Measurements from ENCODE around the gene DPH3. TPM values are rescaled to one million over a fixed set of nuclear protein-coding genes. Genes with fewer than 3 reads are reported as not detected.

Gene DPH3
- total and polyA plus RNA-seq, 10 of the 15 experiments (the other 5 are each of a cell fraction or from before 2014, with no cell fraction given), result 10.8 to 71.8 (median 23.4) TPM

GRCh38 chr3:16247282-16248061 lies 17.3 kb downstream of the DPH3 start (continued):
- TF ChIP-seq ZBTB4 (CRISPR knock-in tag; IDR thresholded peaks at IDR 0.05) (no peak), STAT3 (IDR thresholded peaks at IDR 0.05; ENCODE audit: low read depth, low read length) (no peak), BRCA1 (IDR thresholded peaks at IDR 0.05; ENCODE audit: low read depth, low read length) (no peak), TBL1XR1 (IDR thresholded peaks at IDR 0.05; ENCODE audit: low read depth, low read length) (no peak), KLF5 (IDR thresholded peaks at IDR 0.05; ENCODE audit: partially characterized antibody) (no peak), ESRRA (IDR thresholded peaks at IDR 0.05; ENCODE audit: low read length) (no peak), NFYB (IDR thresholded peaks at IDR 0.05; ENCODE audit: insufficient read depth, low read depth, low read length) (no peak), ZBTB40 (IDR thresholded peaks at IDR 0.05; ENCODE audit: borderline replicate concordance) (no peak), MAX (IDR thresholded peaks at IDR 0.05; ENCODE audit: low read depth, low read length) (peak; percentile 14; the same call in 1 of the 2 replicates), TARDBP (IDR thresholded peaks at IDR 0.05; ENCODE audit: borderline replicate concordance) (no peak), SREBF1 (IDR thresholded peaks at IDR 0.05; ENCODE audit: low read length) (no peak), GATAD2B (conservative IDR thresholded peaks at IDR 0.05; ENCODE audit: low read depth) (peak; percentile 39; the same call in 1 of the 2 replicates), EP300 (IDR thresholded peaks at IDR 0.05; ENCODE audit: borderline replicate concordance in 1 of 2, control insufficient read depth in 1 of 2, low read depth in 2 of 2, low read length in 2 of 2) (peak; percentile 29 to 50; a peak in 1 of 4 replicates), MTA2 (IDR thresholded peaks at IDR 0.05; ENCODE audit: low read depth) (peak; percentile 65), NFXL1 (IDR thresholded peaks at IDR 0.05; ENCODE audit: borderline replicate concordance) (no peak), NFIC (IDR thresholded peaks at IDR 0.05; ENCODE audit: low read depth, low read length) (no peak), GABPA (IDR thresholded peaks at IDR 0.05; ENCODE audit: low read depth) (no peak), ETV6 (conservative IDR thresholded peaks at IDR 0.05 in 1 of 2, IDR thresholded peaks at IDR 0.05 in 1 of 2; ENCODE audit: borderline replicate concordance in 1 of 2, low read depth in 1 of 2) (no peak)
- TF ChIP-seq, protein P1, sequence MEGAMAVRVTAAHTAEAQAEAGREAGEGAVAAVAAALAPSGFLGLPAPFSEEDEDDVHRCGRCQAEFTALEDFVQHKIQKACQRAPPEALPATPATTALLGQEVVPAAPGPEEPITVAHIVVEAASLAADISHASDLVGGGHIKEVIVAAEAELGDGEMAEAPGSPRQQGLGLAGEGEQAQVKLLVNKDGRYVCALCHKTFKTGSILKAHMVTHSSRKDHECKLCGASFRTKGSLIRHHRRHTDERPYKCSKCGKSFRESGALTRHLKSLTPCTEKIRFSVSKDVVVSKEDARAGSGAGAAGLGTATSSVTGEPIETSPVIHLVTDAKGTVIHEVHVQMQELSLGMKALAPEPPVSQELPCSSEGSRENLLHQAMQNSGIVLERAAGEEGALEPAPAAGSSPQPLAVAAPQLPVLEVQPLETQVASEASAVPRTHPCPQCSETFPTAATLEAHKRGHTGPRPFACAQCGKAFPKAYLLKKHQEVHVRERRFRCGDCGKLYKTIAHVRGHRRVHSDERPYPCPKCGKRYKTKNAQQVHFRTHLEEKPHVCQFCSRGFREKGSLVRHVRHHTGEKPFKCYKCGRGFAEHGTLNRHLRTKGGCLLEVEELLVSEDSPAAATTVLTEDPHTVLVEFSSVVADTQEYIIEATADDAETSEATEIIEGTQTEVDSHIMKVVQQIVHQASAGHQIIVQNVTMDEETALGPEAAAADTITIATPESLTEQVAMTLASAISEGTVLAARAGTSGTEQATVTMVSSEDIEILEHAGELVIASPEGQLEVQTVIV (IDR thresholded peaks at IDR 0.05; ENCODE audit: borderline replicate concordance, partially characterized antibody), result no peak

All from GM12878 (cell line).